HepG2 (cell line): ENCODE data around the gene TEFM. TPM values are rescaled to one million over a fixed set of nuclear protein-coding genes. Genes with fewer than 3 reads are reported as not detected.

Source experiments
- ARNTL ChIP-seq: sonication (generic); formaldehyde crosslinking; IDR thresholded peaks from 2 replicates; pipeline ENCODE4 v1.4.0; 2020; ENCODE audit warnings: mild to moderate bottlenecking, missing genetic modification reagents
- E2F2 ChIP-seq: sonication (generic); formaldehyde crosslinking; IDR thresholded peaks from 2 replicates; pipeline ENCODE4 v1.4.0; 2020; ENCODE audit warnings: missing genetic modification reagents, borderline replicate concordance
- ETV5 ChIP-seq: IDR thresholded peaks from 2 replicates; pipeline ENCODE4 v1.6.1; 2018; ENCODE audit warnings: missing biosample characterization, missing genetic modification reagents, inconsistent platforms, borderline replicate concordance
- GABPA ChIP-seq, 2 experiments: IDR thresholded peaks; 2 replicates each; pipeline ENCODE4 v1.6.1; 2011 to 2016; ENCODE audit warnings: low read depth in 2 of 2, low read length in 1 of 2, missing biosample characterization in 1 of 2, missing genetic modification characterization in 1 of 2
- KDM5B ChIP-seq: sonication (generic); formaldehyde crosslinking; IDR thresholded peaks from 2 replicates; pipeline ENCODE4 v1.4.0; 2020; ENCODE audit warnings: missing genetic modification reagents, mild to moderate bottlenecking, borderline replicate concordance
- LCORL ChIP-seq, 2 experiments: fragments of 450-650 bp in 1 of 2; sonication (generic) in 1 of 2; formaldehyde crosslinking in 1 of 2; IDR thresholded peaks; 2 replicates each; pipeline versions ENCODE4 v1.5.0 to v1.6.1; 2017 to 2020; ENCODE audit warnings: antibody characterized with exemption in 1 of 2, missing genetic modification reagents in 1 of 2
- POGZ ChIP-seq: sonication (generic); formaldehyde crosslinking; IDR thresholded peaks from 2 replicates; pipeline ENCODE4 v1.4.0; 2020; ENCODE audit warnings: mild to moderate bottlenecking, missing genetic modification reagents
- SALL1 ChIP-seq: sonication (generic); formaldehyde crosslinking; IDR thresholded peaks from 2 replicates; pipeline ENCODE4 v1.8.0; 2022; ENCODE audit warnings: mild to moderate bottlenecking, missing genetic modification reagents
- SAP130 ChIP-seq: IDR thresholded peaks from 2 replicates; pipeline ENCODE4 v1.6.1; 2016; ENCODE audit warnings: low read depth
- SOX5 ChIP-seq: IDR thresholded peaks from 2 replicates; pipeline ENCODE4 v1.6.1; 2016; ENCODE audit warnings: borderline replicate concordance
- TFAP4 ChIP-seq: sonication (generic); IDR thresholded peaks from 2 replicates; pipeline ENCODE4 v1.6.1; 2016; ENCODE audit warnings: low read depth, borderline replicate concordance
- ZIK1 ChIP-seq: sonication (generic); formaldehyde crosslinking; IDR thresholded peaks from 2 replicates; pipeline ENCODE4 v1.5.0; 2020; ENCODE audit warnings: mild to moderate bottlenecking, low read depth, missing genetic modification reagents, borderline replicate concordance
- ZSCAN21 ChIP-seq: sonication (generic); formaldehyde crosslinking; IDR thresholded peaks from 2 replicates; pipeline ENCODE4 v1.8.0; 2022; ENCODE audit warnings: mild to moderate bottlenecking, missing genetic modification reagents, moderate library complexity, borderline replicate concordance
- polyA plus RNA-seq, 8 experiments: library from polyadenylated mRNA; depleted of rRNA in 3 of 8; stranded (reverse) in 7 of 8; unstranded in 1 of 8; fragments of >200 nt; fragmentation: Illumina TruSeq in 4 of 8; extraction: Trizol in 4 of 8; gene quantifications; 2 replicates each; pipeline versions ENCODE4 v1.2.1 to v1.2.3, GENCODE V29; 2011 to 2016; ENCODE audit warnings: low read depth in 4 of 8, missing spikeins in 1 of 8, mixed read lengths in 1 of 8; ENCODE audit not compliant: insufficient read depth in 1 of 8
- total RNA-seq, 5 experiments: library from RNA; depleted of rRNA; stranded (reverse); fragments of >200 nt; fragmentation: Illumina TruSeq; extraction: Trizol; gene quantifications; 2 replicates each; pipeline ENCODE4 v1.2.3, GENCODE V29; 2016; ENCODE audit warnings: low read depth in 1 of 5
- TF ChIP-seq, protein P1 (sequence below): IDR thresholded peaks from 2 replicates; pipeline ENCODE4 v1.4.0; 2020; ENCODE audit warnings: mild to moderate bottlenecking, missing genetic modification reagents
- TF ChIP-seq, protein P2 (sequence below): sonication (generic); formaldehyde crosslinking; IDR thresholded peaks from 2 replicates; pipeline ENCODE4 v1.4.0; 2020; ENCODE audit warnings: missing genetic modification reagents
- TF ChIP-seq, protein P3 (sequence below): sonication (generic); formaldehyde crosslinking; IDR thresholded peaks from 2 replicates; pipeline ENCODE4 v1.8.0; 2022; ENCODE audit warnings: mild to moderate bottlenecking, missing genetic modification reagents; ENCODE audit not compliant: insufficient replicate concordance
- TF ChIP-seq, protein P4 (sequence below): IDR thresholded peaks from 2 replicates; pipeline ENCODE4 v1.6.1; 2016; ENCODE audit warnings: missing compliant biosample characterization, missing genetic modification reagents, borderline replicate concordance

The TEFM gene
- total and polyA plus RNA-seq, 2 of the 13 experiments (the other 11 are each of a cell fraction or from before 2014, with no cell fraction given), result 7.0 to 20.0 TPM

DNA sequence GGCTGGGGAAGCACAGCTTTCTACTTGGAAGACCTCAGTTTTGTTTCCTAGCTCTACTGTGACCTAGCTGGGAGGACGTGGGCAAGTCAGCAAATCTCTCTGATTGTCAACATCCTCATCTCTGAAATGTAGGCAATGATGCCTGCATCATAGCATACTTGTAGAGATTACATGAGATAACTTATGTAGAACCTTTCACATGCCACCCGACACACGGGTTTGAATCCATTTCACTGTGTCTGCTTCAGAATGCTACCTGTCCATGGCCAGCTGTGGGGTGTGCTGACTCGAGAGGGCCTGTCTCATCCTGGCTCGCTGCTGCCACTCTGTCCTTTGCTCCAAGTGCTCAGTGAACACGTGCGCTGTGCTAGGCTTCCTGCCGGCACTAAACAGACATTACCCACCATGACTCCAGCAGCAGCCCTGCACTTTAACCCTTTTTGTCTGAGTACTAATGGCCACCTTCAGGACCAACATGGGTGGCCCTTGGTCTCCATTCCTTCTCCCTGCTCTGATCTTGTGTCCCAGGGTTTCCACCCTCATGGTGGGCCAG, 23.1 kb upstream of the TEFM start (continued):
- TF ChIP-seq, protein P1, sequence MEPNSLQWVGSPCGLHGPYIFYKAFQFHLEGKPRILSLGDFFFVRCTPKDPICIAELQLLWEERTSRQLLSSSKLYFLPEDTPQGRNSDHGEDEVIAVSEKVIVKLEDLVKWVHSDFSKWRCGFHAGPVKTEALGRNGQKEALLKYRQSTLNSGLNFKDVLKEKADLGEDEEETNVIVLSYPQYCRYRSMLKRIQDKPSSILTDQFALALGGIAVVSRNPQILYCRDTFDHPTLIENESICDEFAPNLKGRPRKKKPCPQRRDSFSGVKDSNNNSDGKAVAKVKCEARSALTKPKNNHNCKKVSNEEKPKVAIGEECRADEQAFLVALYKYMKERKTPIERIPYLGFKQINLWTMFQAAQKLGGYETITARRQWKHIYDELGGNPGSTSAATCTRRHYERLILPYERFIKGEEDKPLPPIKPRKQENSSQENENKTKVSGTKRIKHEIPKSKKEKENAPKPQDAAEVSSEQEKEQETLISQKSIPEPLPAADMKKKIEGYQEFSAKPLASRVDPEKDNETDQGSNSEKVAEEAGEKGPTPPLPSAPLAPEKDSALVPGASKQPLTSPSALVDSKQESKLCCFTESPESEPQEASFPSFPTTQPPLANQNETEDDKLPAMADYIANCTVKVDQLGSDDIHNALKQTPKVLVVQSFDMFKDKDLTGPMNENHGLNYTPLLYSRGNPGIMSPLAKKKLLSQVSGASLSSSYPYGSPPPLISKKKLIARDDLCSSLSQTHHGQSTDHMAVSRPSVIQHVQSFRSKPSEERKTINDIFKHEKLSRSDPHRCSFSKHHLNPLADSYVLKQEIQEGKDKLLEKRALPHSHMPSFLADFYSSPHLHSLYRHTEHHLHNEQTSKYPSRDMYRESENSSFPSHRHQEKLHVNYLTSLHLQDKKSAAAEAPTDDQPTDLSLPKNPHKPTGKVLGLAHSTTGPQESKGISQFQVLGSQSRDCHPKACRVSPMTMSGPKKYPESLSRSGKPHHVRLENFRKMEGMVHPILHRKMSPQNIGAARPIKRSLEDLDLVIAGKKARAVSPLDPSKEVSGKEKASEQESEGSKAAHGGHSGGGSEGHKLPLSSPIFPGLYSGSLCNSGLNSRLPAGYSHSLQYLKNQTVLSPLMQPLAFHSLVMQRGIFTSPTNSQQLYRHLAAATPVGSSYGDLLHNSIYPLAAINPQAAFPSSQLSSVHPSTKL (CRISPR knock-in tag), result peak; percentile 17; the same call in 1 of the 2 replicates
- peak; percentile 79 for TF ChIP-seq SALL1
- TF ChIP-seq GABPA (IDR thresholded peaks at IDR 0.05; ENCODE audit: low read depth, low read length), result no peak
- 0 out of 2 replicates have a peak, but pooled peaks have one; percentile 30 for TF ChIP-seq GABPA (CRISPR knock-in tag; IDR thresholded peaks at IDR 0.05; ENCODE audit: low read depth)
- peak; percentile 19; the same call in 1 of the 2 replicates for TF ChIP-seq TFAP4
- no peak for TF ChIP-seq E2F2
- TF ChIP-seq SAP130 (CRISPR knock-in tag), result peak; percentile 81
- peak; percentile 73; the same call in 1 of the 2 replicates for TF ChIP-seq ZSCAN21
- TF ChIP-seq, protein P2, sequence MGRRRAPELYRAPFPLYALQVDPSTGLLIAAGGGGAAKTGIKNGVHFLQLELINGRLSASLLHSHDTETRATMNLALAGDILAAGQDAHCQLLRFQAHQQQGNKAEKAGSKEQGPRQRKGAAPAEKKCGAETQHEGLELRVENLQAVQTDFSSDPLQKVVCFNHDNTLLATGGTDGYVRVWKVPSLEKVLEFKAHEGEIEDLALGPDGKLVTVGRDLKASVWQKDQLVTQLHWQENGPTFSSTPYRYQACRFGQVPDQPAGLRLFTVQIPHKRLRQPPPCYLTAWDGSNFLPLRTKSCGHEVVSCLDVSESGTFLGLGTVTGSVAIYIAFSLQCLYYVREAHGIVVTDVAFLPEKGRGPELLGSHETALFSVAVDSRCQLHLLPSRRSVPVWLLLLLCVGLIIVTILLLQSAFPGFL, result no peak
- TF ChIP-seq KDM5B (CRISPR knock-in tag), result peak; percentile 57; the same call in 1 of the 2 replicates
- TF ChIP-seq ZIK1, result no peak
- TF ChIP-seq LCORL (IDR thresholded peaks at IDR 0.05), result no peak
- TF ChIP-seq LCORL (CRISPR knock-in tag; IDR thresholded peaks at IDR 0.05), result 0 out of 2 replicates have a peak, but pooled peaks have one; percentile 16
- TF ChIP-seq ARNTL (CRISPR knock-in tag), result 0 out of 2 replicates have a peak, but pooled peaks have one; percentile 39
- TF ChIP-seq SOX5 (CRISPR knock-in tag), result 0 out of 2 replicates have a peak, but pooled peaks have one; percentile 31
- TF ChIP-seq, protein P3, sequence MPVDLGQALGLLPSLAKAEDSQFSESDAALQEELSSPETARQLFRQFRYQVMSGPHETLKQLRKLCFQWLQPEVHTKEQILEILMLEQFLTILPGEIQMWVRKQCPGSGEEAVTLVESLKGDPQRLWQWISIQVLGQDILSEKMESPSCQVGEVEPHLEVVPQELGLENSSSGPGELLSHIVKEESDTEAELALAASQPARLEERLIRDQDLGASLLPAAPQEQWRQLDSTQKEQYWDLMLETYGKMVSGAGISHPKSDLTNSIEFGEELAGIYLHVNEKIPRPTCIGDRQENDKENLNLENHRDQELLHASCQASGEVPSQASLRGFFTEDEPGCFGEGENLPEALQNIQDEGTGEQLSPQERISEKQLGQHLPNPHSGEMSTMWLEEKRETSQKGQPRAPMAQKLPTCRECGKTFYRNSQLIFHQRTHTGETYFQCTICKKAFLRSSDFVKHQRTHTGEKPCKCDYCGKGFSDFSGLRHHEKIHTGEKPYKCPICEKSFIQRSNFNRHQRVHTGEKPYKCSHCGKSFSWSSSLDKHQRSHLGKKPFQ (CRISPR knock-in tag), result no peak
- TF ChIP-seq POGZ, result 0 out of 2 replicates have a peak, but pooled peaks have one; percentile 22
- TF ChIP-seq ETV5 (CRISPR knock-in tag), result peak; percentile 32; the same call in 1 of the 2 replicates
- TF ChIP-seq, protein P4, sequence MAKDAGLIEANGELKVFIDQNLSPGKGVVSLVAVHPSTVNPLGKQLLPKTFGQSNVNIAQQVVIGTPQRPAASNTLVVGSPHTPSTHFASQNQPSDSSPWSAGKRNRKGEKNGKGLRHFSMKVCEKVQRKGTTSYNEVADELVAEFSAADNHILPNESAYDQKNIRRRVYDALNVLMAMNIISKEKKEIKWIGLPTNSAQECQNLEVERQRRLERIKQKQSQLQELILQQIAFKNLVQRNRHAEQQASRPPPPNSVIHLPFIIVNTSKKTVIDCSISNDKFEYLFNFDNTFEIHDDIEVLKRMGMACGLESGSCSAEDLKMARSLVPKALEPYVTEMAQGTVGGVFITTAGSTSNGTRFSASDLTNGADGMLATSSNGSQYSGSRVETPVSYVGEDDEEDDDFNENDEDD (CRISPR knock-in tag), result peak; percentile 49; the same call in 1 of the 2 replicates
